ENCODE results near the gene UXS1.

- TF ChIP-seq, protein P1, sequence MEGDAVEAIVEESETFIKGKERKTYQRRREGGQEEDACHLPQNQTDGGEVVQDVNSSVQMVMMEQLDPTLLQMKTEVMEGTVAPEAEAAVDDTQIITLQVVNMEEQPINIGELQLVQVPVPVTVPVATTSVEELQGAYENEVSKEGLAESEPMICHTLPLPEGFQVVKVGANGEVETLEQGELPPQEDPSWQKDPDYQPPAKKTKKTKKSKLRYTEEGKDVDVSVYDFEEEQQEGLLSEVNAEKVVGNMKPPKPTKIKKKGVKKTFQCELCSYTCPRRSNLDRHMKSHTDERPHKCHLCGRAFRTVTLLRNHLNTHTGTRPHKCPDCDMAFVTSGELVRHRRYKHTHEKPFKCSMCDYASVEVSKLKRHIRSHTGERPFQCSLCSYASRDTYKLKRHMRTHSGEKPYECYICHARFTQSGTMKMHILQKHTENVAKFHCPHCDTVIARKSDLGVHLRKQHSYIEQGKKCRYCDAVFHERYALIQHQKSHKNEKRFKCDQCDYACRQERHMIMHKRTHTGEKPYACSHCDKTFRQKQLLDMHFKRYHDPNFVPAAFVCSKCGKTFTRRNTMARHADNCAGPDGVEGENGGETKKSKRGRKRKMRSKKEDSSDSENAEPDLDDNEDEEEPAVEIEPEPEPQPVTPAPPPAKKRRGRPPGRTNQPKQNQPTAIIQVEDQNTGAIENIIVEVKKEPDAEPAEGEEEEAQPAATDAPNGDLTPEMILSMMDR (conservative IDR thresholded peaks at IDR 0.05; ENCODE audit: low read depth, low read length): no peak
- TF ChIP-seq EZH2 (IDR thresholded peaks at IDR 0.05; ENCODE audit: low read length, unreplicated experiment) (no peak), EZH2phosphoT487 (IDR thresholded peaks at IDR 0.05; ENCODE audit: borderline replicate concordance, low read length) (no peak)
Measured at GRCh38 chr2:106201661-106202060, 7.6 kb upstream of the UXS1 start.
